Neural cell (in vitro differentiated cells): ENCODE measurements around the gene HAO1. TPM values are rescaled to one million over a fixed set of nuclear protein-coding genes. Genes with fewer than 3 reads are reported as not detected.

Source experiments
- H2AFZ ChIP-seq: fragments of 200-600, 300-800 bp; sonication (generic), shearing (Covaris generic); 2 replicates; pipeline ENCODE4 v1.6.0; 2014; ENCODE audit warnings: low read depth, mild to moderate bottlenecking, antibody characterized with exemption, low read length, moderate library complexity
- H3F3A ChIP-seq: fragments of 200-600 bp; shearing (Covaris generic); 2 replicates; pipeline ENCODE4 v1.6.1; 2016; ENCODE audit warnings: mild to moderate bottlenecking, moderate library complexity, mixed read lengths, antibody characterized with exemption, low read length; ENCODE audit not compliant: insufficient read depth, poor library complexity, severe bottlenecking
- H3K27ac ChIP-seq: fragments of 200-600, 300-800 bp; sonication (generic), shearing (Covaris generic); 2 replicates; pipeline ENCODE4 v1.5.1; 2014; ENCODE audit warnings: mild to moderate bottlenecking, low read length, moderate library complexity
- H3K27me3 ChIP-seq: fragments of 300-800, 200-600 bp; sonication (generic), shearing (Covaris generic); 2 replicates; pipeline ENCODE4 v1.6.0; 2014; ENCODE audit warnings: mild to moderate bottlenecking, low read depth, low read length, moderate library complexity; ENCODE audit not compliant: insufficient read depth
- H3K36me3 ChIP-seq: fragments of 300-800, 200-600 bp; sonication (generic), shearing (Covaris generic); 2 replicates; pipeline ENCODE4 v1.5.1; 2014; ENCODE audit warnings: mild to moderate bottlenecking, antibody characterized with exemption, low read length, moderate library complexity; ENCODE audit not compliant: insufficient read depth
- H3K4me2 ChIP-seq: fragments of 300-800, 200-600 bp; sonication (generic), shearing (Covaris generic); 2 replicates; pipeline ENCODE4 v1.6.0; 2014; ENCODE audit warnings: mild to moderate bottlenecking, low read length
- H3K4me3 ChIP-seq: fragments of 300-800, 200-600 bp; sonication (generic), shearing (Covaris generic); 2 replicates; pipeline ENCODE4 v1.5.1; 2014; ENCODE audit warnings: mild to moderate bottlenecking, low read length, moderate library complexity
- H3K79me2 ChIP-seq: fragments of 200-600 bp; shearing (Covaris generic); replicated peaks from 2 replicates; pipeline ENCODE4 v1.6.0; 2014; ENCODE audit warnings: mild to moderate bottlenecking, low read length, moderate library complexity; ENCODE audit not compliant: insufficient read depth
- H3K9ac ChIP-seq: fragments of 300-800, 200-600 bp; sonication (generic), shearing (Covaris generic); 2 replicates; pipeline ENCODE4 v1.6.1; 2016; ENCODE audit warnings: mild to moderate bottlenecking, low read length, mixed read lengths
- H3K9me2 ChIP-seq: fragments of 200-600 bp; shearing (Covaris generic); 2 replicates; pipeline ENCODE4 v1.6.1; 2016; ENCODE audit warnings: mild to moderate bottlenecking, low read length, mixed read lengths; ENCODE audit not compliant: insufficient read depth
- H3K9me3 ChIP-seq: fragments of 200-600, 300-800 bp; sonication (generic), shearing (Covaris generic); 2 replicates; pipeline ENCODE4 v1.6.1; 2016; ENCODE audit warnings: mild to moderate bottlenecking, mixed run types, low read length, moderate library complexity, mixed read lengths
- H4K20me1 ChIP-seq: fragments of 200-600 bp; shearing (Covaris generic); 2 replicates; pipeline ENCODE4 v1.6.1; 2016; ENCODE audit warnings: mild to moderate bottlenecking, mixed run types; ENCODE audit not compliant: insufficient read depth
- CTCF ChIP-seq: fragments of 450-650 bp; IDR thresholded peaks from 2 replicates; pipeline ENCODE4 v1.5.1; 2014; ENCODE audit warnings: antibody characterized with exemption, mild to moderate bottlenecking, moderate library complexity; ENCODE audit not compliant: poor library complexity, severe bottlenecking
- EP300 ChIP-seq: fragments of 450-650 bp; conservative IDR thresholded peaks from 2 replicates; pipeline ENCODE4 v1.6.1; 2014; ENCODE audit warnings: antibody characterized with exemption, mild to moderate bottlenecking, moderate library complexity; ENCODE audit not compliant: poor library complexity, severe bottlenecking
- EZH2 ChIP-seq: fragments of 200-600, 300-800 bp; shearing (Covaris generic), sonication (generic); IDR thresholded peaks from 2 replicates; pipeline ENCODE4 v1.6.1; 2014; ENCODE audit warnings: antibody characterized with exemption, low read length, borderline replicate concordance, mild to moderate bottlenecking; ENCODE audit not compliant: insufficient read depth, poor library complexity, severe bottlenecking
- MXI1 ChIP-seq: fragments of 450-650 bp; conservative IDR thresholded peaks from 2 replicates; pipeline ENCODE4 v1.6.1; 2014; ENCODE audit warnings: antibody characterized with exemption, mild to moderate bottlenecking; ENCODE audit not compliant: poor library complexity, severe bottlenecking
- POLR2AphosphoS5 ChIP-seq: IDR thresholded peaks from 2 replicates; pipeline ENCODE4 v1.6.1; 2012
- RAD21 ChIP-seq: fragments of 450-650 bp; conservative IDR thresholded peaks from 2 replicates; pipeline ENCODE4 v1.6.1; 2014; ENCODE audit warnings: antibody characterized with exemption, mild to moderate bottlenecking, moderate library complexity
- REST ChIP-seq: IDR thresholded peaks from 2 replicates; pipeline ENCODE4 v1.6.1; 2012; ENCODE audit warnings: borderline replicate concordance
- SMC3 ChIP-seq: fragments of 450-650 bp; conservative IDR thresholded peaks from 2 replicates; pipeline ENCODE4 v1.6.1; 2014; ENCODE audit warnings: antibody characterized with exemption, mild to moderate bottlenecking, moderate library complexity; ENCODE audit not compliant: poor library complexity
- TAF1 ChIP-seq: IDR thresholded peaks from 2 replicates; pipeline ENCODE4 v1.6.1; 2012; ENCODE audit warnings: low read depth
- polyA plus RNA-seq: library from polyadenylated mRNA; depleted of rRNA; stranded (reverse); fragments of >200 nt; gene quantifications from 2 replicates; pipeline ENCODE4 v1.2.3, GENCODE V29; 2014

Gene HAO1
- polyA plus RNA-seq, 1 donor from 2014 or later, result not detected

- H3K4me2 ChIP-seq, result no peak overlapping the region
- no peak overlapping the region for H3K4me3 ChIP-seq
- no peaks in the 10 kb centered on the region for H3K9me3 ChIP-seq
- no peak overlapping the region for H2AFZ ChIP-seq
- H3F3A ChIP-seq, result no peaks in the 10 kb centered on the region
- H3K36me3 ChIP-seq, result no peaks in the 10 kb centered on the region
- no peaks in the 10 kb centered on the region for H3K79me2 ChIP-seq
- no peaks in the 10 kb centered on the region for H3K27me3 ChIP-seq
- no peak overlapping the region for H3K9ac ChIP-seq
- no peak overlapping the region for H3K27ac ChIP-seq
- TF ChIP-seq EZH2, result no peak
- TF ChIP-seq TAF1, result no peak
- no peak for TF ChIP-seq MXI1
- TF ChIP-seq REST, result no peak
- TF ChIP-seq CTCF, result no peak
- TF ChIP-seq POLR2AphosphoS5, result no peak
- no peak for TF ChIP-seq RAD21
- TF ChIP-seq SMC3, result no peak
- no peak for TF ChIP-seq EP300
- no peaks in the 10 kb centered on the region for H3K9me2 ChIP-seq
- no peaks in the 10 kb centered on the region for H4K20me1 ChIP-seq
Observed at GRCh38 chr20:7848351-7848750, 91.9 kb downstream of the HAO1 start.

- Histone ChIP-seq H3F3A (no peaks in the 10 kb centered on the region), H3K27ac (no peak overlapping the region), H3K9me3 (no peaks in the 10 kb centered on the region), H2AFZ (no peak overlapping the region), H3K36me3 (no peaks in the 10 kb centered on the region), H3K9me2 (no peaks in the 10 kb centered on the region), H4K20me1 (no peaks in the 10 kb centered on the region), H3K9ac (no peak overlapping the region), H3K4me2 (no peak overlapping the region), H3K79me2 (no peaks in the 10 kb centered on the region), H3K27me3 (no peaks in the 10 kb centered on the region), H3K4me3 (no peak overlapping the region)
- TF ChIP-seq CTCF, result no peak
- TF ChIP-seq MXI1, result no peak
- TF ChIP-seq POLR2AphosphoS5, result no peak
- no peak for TF ChIP-seq EP300
- TF ChIP-seq REST, result no peak
- no peak for TF ChIP-seq RAD21
- no peak for TF ChIP-seq TAF1
- TF ChIP-seq SMC3, result no peak
- no peak for TF ChIP-seq EZH2
Observed at GRCh38 chr20:7843613-7844012, 96.6 kb downstream of the HAO1 start.
